Liver (tissue), 9 donors: ENCODE measurements around the gene DAPK1. TPM values are rescaled to one million over a fixed set of nuclear protein-coding genes. Genes with fewer than 3 reads are reported as not detected.

Source experiments
- DNase-seq: peaks from one replicate; pipeline ENCODE4 v3.0.0-alpha.2; 2017; ENCODE audit warnings: low spot score
- H3K27ac ChIP-seq, 2 donors: one replicate each; pipeline ENCODE4 v1.7.0; 2013; ENCODE audit warnings: inconsistent platforms in 2 of 2, low read length in 2 of 2, control low read depth in 1 of 2, low read depth in 1 of 2, mild to moderate bottlenecking in 1 of 2
- H3K27me3 ChIP-seq, 4 donors: one replicate each; pipeline versions ENCODE4 v1.6.1 to v1.7.0; 2013; ENCODE audit warnings: low read length in 3 of 4, inconsistent platforms in 1 of 4, mild to moderate bottlenecking in 1 of 4, moderate library complexity in 1 of 4; ENCODE audit not compliant: control insufficient read depth in 4 of 4, insufficient read depth in 4 of 4
- H3K36me3 ChIP-seq, 4 donors: one replicate each; pipeline versions ENCODE4 v1.6.1 to v1.7.0; 2013; ENCODE audit warnings: low read length in 3 of 4, mild to moderate bottlenecking in 3 of 4, low read depth in 1 of 4, moderate library complexity in 1 of 4; ENCODE audit not compliant: control insufficient read depth in 4 of 4, insufficient read depth in 3 of 4
- H3K4me1 ChIP-seq, 4 donors: one replicate each; pipeline versions ENCODE4 v1.6.1 to v1.7.0; 2013; ENCODE audit warnings: low read length in 3 of 4, mild to moderate bottlenecking in 3 of 4, moderate library complexity in 1 of 4; ENCODE audit not compliant: control insufficient read depth in 4 of 4, insufficient read depth in 4 of 4
- H3K4me3 ChIP-seq, 3 donors: one replicate each; pipeline versions ENCODE4 v1.6.1 to v1.7.0; 2013; ENCODE audit warnings: low read length in 3 of 3, control low read depth in 1 of 3, low read depth in 1 of 3, mild to moderate bottlenecking in 1 of 3
- H3K9ac ChIP-seq, 2 donors: one replicate each; pipeline ENCODE4 v1.7.0; 2013; ENCODE audit warnings: low read length in 2 of 2, mild to moderate bottlenecking in 2 of 2, moderate library complexity in 2 of 2, control low read depth in 1 of 2, low read depth in 1 of 2
- H3K9me3 ChIP-seq, 4 donors: one replicate each; pipeline versions ENCODE4 v1.6.1 to v1.7.0; 2013; ENCODE audit warnings: low read length in 3 of 4; ENCODE audit not compliant: control insufficient read depth in 4 of 4
- EGR1 ChIP-seq, 2 donors: IDR thresholded peaks; 2 replicates each; pipeline ENCODE4 v1.6.1; 2016 to 2018; ENCODE audit warnings: antibody characterized with exemption in 2 of 2, low read depth in 2 of 2
- FOXA1 ChIP-seq: IDR thresholded peaks from 2 replicates; pipeline ENCODE4 v1.6.1; 2016; ENCODE audit warnings: antibody characterized with exemption
- FOXA2 ChIP-seq: IDR thresholded peaks from 2 replicates; pipeline ENCODE4 v1.6.1; 2016; ENCODE audit warnings: antibody characterized with exemption
- GABPA ChIP-seq, 2 donors: IDR thresholded peaks in 1 of 2; conservative IDR thresholded peaks in 1 of 2; 2 replicates each; pipeline ENCODE4 v1.6.1; 2016; ENCODE audit warnings: antibody characterized with exemption in 2 of 2, mild to moderate bottlenecking in 1 of 2, moderate library complexity in 1 of 2
- HNF4A ChIP-seq, 2 donors: conservative IDR thresholded peaks; 2 replicates each; pipeline ENCODE4 v1.6.1; 2016; ENCODE audit warnings: antibody characterized with exemption in 2 of 2, mild to moderate bottlenecking in 2 of 2
- HNF4G ChIP-seq: IDR thresholded peaks from 2 replicates; pipeline ENCODE4 v1.6.1; 2016; ENCODE audit warnings: antibody characterized with exemption
- JUND ChIP-seq, 2 donors: IDR thresholded peaks; 2 replicates each; pipeline ENCODE4 v1.6.1; 2016; ENCODE audit warnings: antibody characterized with exemption in 2 of 2
- NR2F2 ChIP-seq: IDR thresholded peaks from 2 replicates; pipeline ENCODE4 v1.6.1; 2016; ENCODE audit warnings: antibody characterized with exemption
- RAD21 ChIP-seq, 2 donors: IDR thresholded peaks; 2 replicates each; pipeline ENCODE4 v1.6.1; 2016; ENCODE audit warnings: antibody characterized with exemption in 2 of 2, mild to moderate bottlenecking in 2 of 2
- RXRA ChIP-seq, 2 donors: IDR thresholded peaks; 2 replicates each; pipeline ENCODE4 v1.6.1; 2017 to 2018; ENCODE audit warnings: antibody characterized with exemption in 2 of 2, mild to moderate bottlenecking in 1 of 2
- SP1 ChIP-seq: IDR thresholded peaks from 2 replicates; pipeline ENCODE4 v1.6.1; 2018; ENCODE audit warnings: antibody characterized with exemption, mild to moderate bottlenecking
- TAF1 ChIP-seq: conservative IDR thresholded peaks from 2 replicates; pipeline ENCODE4 v1.6.1; 2016; ENCODE audit warnings: antibody characterized with exemption, mild to moderate bottlenecking
- YY1 ChIP-seq: IDR thresholded peaks from 2 replicates; pipeline ENCODE4 v1.6.1; 2016; ENCODE audit warnings: antibody characterized with exemption, mild to moderate bottlenecking
- WGBS: extraction: QIAGEN DNeasy Blood & Tissue Kit; methylation state at CpG from one replicate; pipeline ENCODE4 v1.1.7; 2013; 5-methylcytosine and 5-hydroxymethylcytosine counted together
- polyA plus RNA-seq, 2 donors: library from polyadenylated mRNA; stranded (reverse) in 1 of 2; unstranded in 1 of 2; fragments of 200-250 nt in 1 of 2; fragments of >200 nt in 1 of 2; fragmentation: Nextera tagmentation in 1 of 2; extraction: Ambion mirVana in 1 of 2; gene quantifications; one replicate each; pipeline versions ENCODE4 v1.2.1 to v1.2.3, GENCODE V29; 2013 to 2015
- total RNA-seq, 2 donors: library from RNA; depleted of rRNA; stranded (reverse); fragments of >200 nt; gene quantifications; one replicate each; pipeline ENCODE4 v1.2.3, GENCODE V29; 2014
- TF ChIP-seq, protein P1 (sequence below): IDR thresholded peaks from 2 replicates; pipeline ENCODE4 v1.6.1; 2016; ENCODE audit warnings: antibody characterized with exemption, mild to moderate bottlenecking
- TF ChIP-seq, protein P2 (sequence below): fragments of 150-350 bp; IDR thresholded peaks from 2 replicates; pipeline ENCODE4 v1.5.1; 2017; ENCODE audit warnings: improper control_type of control experiment, low read depth, low read length; ENCODE audit not compliant: missing input control
- TF ChIP-seq, protein P3 (sequence below): IDR thresholded peaks from 2 replicates; pipeline ENCODE4 v1.6.1; 2016; ENCODE audit warnings: antibody characterized with exemption
- TF ChIP-seq, protein P4 (sequence below): IDR thresholded peaks from 2 replicates; pipeline ENCODE4 v1.6.1; 2016; ENCODE audit warnings: antibody characterized with exemption
- TF ChIP-seq, protein P5 (sequence below): IDR thresholded peaks from 2 replicates; pipeline ENCODE4 v1.6.1; 2016; ENCODE audit warnings: antibody characterized with exemption
- donor health status: healthy.
- donor health status: healthy.
- donor health status: healthy.
- donor health status: healthy.
- donor health status: healthy.

The DAPK1 gene
- total and polyA plus RNA-seq, 4 donors = 14.0 to 40.8 (median 21.8) TPM

DNA sequence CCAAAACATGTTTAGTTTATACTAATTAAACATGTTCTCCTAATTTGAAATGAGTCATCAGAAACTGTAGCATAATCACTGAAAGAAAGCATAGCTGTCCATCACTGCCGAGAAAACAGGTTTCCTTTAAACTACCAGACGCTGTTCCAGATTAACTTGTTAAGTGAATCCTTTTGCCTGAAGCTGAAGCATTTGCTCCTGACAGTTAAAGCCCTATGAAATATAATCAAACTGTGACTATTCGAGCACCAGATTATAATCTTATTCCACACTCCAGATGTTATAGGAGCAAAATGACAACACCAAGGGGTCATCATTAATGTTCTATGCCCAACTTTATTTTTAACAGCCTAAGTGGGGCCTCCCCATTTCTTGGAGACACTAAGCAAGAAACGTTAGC is 142.3 kb downstream of the DAPK1 start:
- H3K4me3 ChIP-seq = no peak overlapping the region
- TF ChIP-seq, protein P1, sequence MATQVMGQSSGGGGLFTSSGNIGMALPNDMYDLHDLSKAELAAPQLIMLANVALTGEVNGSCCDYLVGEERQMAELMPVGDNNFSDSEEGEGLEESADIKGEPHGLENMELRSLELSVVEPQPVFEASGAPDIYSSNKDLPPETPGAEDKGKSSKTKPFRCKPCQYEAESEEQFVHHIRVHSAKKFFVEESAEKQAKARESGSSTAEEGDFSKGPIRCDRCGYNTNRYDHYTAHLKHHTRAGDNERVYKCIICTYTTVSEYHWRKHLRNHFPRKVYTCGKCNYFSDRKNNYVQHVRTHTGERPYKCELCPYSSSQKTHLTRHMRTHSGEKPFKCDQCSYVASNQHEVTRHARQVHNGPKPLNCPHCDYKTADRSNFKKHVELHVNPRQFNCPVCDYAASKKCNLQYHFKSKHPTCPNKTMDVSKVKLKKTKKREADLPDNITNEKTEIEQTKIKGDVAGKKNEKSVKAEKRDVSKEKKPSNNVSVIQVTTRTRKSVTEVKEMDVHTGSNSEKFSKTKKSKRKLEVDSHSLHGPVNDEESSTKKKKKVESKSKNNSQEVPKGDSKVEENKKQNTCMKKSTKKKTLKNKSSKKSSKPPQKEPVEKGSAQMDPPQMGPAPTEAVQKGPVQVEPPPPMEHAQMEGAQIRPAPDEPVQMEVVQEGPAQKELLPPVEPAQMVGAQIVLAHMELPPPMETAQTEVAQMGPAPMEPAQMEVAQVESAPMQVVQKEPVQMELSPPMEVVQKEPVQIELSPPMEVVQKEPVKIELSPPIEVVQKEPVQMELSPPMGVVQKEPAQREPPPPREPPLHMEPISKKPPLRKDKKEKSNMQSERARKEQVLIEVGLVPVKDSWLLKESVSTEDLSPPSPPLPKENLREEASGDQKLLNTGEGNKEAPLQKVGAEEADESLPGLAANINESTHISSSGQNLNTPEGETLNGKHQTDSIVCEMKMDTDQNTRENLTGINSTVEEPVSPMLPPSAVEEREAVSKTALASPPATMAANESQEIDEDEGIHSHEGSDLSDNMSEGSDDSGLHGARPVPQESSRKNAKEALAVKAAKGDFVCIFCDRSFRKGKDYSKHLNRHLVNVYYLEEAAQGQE = no peak
- TF ChIP-seq NR2F2 = no peak
- no peak for TF ChIP-seq RAD21 (IDR thresholded peaks at IDR 0.05)
- TF ChIP-seq, protein P2, sequence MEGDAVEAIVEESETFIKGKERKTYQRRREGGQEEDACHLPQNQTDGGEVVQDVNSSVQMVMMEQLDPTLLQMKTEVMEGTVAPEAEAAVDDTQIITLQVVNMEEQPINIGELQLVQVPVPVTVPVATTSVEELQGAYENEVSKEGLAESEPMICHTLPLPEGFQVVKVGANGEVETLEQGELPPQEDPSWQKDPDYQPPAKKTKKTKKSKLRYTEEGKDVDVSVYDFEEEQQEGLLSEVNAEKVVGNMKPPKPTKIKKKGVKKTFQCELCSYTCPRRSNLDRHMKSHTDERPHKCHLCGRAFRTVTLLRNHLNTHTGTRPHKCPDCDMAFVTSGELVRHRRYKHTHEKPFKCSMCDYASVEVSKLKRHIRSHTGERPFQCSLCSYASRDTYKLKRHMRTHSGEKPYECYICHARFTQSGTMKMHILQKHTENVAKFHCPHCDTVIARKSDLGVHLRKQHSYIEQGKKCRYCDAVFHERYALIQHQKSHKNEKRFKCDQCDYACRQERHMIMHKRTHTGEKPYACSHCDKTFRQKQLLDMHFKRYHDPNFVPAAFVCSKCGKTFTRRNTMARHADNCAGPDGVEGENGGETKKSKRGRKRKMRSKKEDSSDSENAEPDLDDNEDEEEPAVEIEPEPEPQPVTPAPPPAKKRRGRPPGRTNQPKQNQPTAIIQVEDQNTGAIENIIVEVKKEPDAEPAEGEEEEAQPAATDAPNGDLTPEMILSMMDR = no peak
- no peak for TF ChIP-seq FOXA1
- TF ChIP-seq, protein P3, sequence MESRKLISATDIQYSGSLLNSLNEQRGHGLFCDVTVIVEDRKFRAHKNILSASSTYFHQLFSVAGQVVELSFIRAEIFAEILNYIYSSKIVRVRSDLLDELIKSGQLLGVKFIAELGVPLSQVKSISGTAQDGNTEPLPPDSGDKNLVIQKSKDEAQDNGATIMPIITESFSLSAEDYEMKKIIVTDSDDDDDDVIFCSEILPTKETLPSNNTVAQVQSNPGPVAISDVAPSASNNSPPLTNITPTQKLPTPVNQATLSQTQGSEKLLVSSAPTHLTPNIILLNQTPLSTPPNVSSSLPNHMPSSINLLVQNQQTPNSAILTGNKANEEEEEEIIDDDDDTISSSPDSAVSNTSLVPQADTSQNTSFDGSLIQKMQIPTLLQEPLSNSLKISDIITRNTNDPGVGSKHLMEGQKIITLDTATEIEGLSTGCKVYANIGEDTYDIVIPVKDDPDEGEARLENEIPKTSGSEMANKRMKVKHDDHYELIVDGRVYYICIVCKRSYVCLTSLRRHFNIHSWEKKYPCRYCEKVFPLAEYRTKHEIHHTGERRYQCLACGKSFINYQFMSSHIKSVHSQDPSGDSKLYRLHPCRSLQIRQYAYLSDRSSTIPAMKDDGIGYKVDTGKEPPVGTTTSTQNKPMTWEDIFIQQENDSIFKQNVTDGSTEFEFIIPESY = no peak
- TF ChIP-seq YY1 = no peak
- no peak for TF ChIP-seq FOXA2
- no peak for TF ChIP-seq HNF4G
- TF ChIP-seq, protein P4, sequence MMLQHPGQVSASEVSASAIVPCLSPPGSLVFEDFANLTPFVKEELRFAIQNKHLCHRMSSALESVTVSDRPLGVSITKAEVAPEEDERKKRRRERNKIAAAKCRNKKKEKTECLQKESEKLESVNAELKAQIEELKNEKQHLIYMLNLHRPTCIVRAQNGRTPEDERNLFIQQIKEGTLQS = no peak
- TF ChIP-seq EGR1 (IDR thresholded peaks at IDR 0.05; ENCODE audit: low read depth in 2 of 2) = no peak
- TF ChIP-seq HNF4A (conservative IDR thresholded peaks at IDR 0.05) = no peak
- TF ChIP-seq SP1 = no peak
- no peak for TF ChIP-seq TAF1
- TF ChIP-seq, protein P5, sequence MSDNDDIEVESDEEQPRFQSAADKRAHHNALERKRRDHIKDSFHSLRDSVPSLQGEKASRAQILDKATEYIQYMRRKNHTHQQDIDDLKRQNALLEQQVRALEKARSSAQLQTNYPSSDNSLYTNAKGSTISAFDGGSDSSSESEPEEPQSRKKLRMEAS = no peak
- no peak for TF ChIP-seq RXRA (IDR thresholded peaks at IDR 0.05)
- no peak for TF ChIP-seq JUND (IDR thresholded peaks at IDR 0.05)
- TF ChIP-seq GABPA (IDR thresholded peaks at IDR 0.05 in 1 of 2, conservative IDR thresholded peaks at IDR 0.05 in 1 of 2) = no peak
- no peaks in the 10 kb centered on the region for H3K9me3 ChIP-seq
- peak overlapping the region in 1 of 2 donors; percentile 63 for H3K9ac ChIP-seq
- H3K4me1 ChIP-seq = peaks cover 9 to 44% (median 43%) of the 10 kb centered on the region in 4 donors
- 47% methylated on average over 4 of the region's 4 CpGs for WGBS
- H3K27me3 ChIP-seq = no peaks in the 10 kb centered on the region
- DNase-seq = no peak
- peak overlapping the region; percentile 67 to 75 for H3K27ac ChIP-seq
- H3K36me3 ChIP-seq = peaks cover 1 to 9% (median 2%) of the 10 kb centered on the region in 4 donors
